ENCODE measurements around the gene SAMD3.
"Not testable (repeated sequence)": the region's sequence is repeated elsewhere in the genome, so short reads cannot be mapped to it uniquely, and the experiment has no call there.

Gene SAMD3

DNA sequence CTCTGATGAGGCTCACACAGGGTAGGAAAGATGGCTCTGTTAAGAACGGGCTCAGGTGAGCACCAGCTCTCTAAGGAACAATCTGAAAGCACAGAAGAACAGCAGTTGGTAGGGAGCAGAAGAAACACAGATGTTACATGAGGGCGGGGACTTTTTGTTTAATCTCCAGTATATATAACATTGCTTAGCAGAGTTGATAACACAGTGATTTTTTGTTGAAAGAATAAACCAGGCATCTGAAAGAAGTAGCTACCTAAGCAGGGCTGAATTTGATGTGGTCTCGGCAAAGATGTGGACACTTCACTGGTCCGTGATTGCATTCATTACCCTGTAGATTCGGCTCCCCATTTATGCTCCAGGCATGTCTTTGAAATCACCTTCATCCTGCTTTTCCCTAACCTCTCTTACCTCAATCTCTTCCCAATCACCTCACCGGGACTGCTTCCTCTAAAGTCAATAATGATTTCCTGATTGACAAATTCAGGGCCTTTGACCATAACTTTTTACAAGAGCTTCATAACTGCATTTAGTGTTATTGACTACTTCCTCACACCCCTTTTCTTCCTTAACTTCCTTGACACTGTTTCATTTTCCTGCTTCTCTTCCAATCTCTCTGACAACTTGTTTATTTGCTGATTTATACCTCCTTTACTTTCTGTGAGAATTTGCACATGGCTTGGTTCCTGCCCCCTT is 34.4 kb downstream of the SAMD3 start:
- no peak overlapping the region for H3K9ac ChIP-seq (ENCODE audit: low read depth, low read length)
- H3K36me3 ChIP-seq (ENCODE audit: insufficient read depth, low read length) = no peaks in the 10 kb centered on the region
- no peaks in the 10 kb centered on the region for H3K9me3 ChIP-seq (replicated peaks; ENCODE audit: low read length)
- H3K4me1 ChIP-seq (ENCODE audit: control insufficient read depth, insufficient read depth, low read length) = no peaks in the 10 kb centered on the region
- no peak overlapping the region for H3K4me2 ChIP-seq (ENCODE audit: low read length)
- no peaks in the 10 kb centered on the region for H3K27me3 ChIP-seq (ENCODE audit: control insufficient read depth, insufficient read depth, low read length)
- H3K4me3 ChIP-seq (ENCODE audit: low read length) = no peak overlapping the region

DNA sequence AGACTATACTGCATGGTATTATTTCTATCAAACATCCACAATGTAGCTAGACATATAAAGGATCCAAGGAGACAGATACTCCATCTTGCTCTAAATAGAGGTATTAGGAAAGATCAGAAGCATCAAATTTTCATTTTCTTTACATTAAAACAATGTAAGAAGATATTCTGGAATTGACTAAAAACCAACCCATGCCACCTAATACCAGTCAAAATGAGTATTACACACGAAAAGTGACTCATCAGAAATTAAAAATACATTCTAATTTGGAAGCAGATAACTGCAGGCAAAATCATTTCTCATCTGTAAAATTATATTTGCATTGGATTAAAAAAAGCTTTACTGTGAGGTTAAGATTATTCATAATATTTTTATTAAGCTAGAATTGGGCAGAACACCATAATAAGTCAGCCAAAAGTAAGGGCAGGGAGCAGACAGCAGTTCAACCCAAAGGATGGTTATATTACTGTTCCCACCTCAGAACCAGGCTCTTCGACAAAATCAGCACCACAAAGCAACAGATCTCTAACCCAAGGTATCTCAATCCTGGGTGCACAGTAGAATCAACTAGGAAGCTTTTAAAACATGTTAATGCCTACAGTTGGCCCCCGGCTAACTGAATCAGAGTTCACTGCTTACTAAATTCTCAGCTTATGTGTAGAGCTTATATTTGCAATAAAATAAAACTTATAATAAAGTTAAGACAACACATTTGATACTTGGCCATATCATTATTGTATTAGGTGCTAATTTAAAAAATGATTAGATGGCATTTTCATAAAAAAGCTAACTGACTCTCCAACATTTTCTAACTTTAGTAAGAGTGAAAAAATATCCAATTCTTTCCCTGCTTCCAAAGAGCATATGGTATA is 35.2 kb downstream of the SAMD3 start:
- no peak overlapping the region for H3K4me3 ChIP-seq (ENCODE audit: low read length)
- no peaks in the 10 kb centered on the region for H3K9me3 ChIP-seq (replicated peaks; ENCODE audit: low read length)
- H3K9ac ChIP-seq (ENCODE audit: low read depth, low read length) = no peak overlapping the region
- H3K4me2 ChIP-seq (ENCODE audit: low read length) = no peak overlapping the region
- no peaks in the 10 kb centered on the region for H3K4me1 ChIP-seq (ENCODE audit: control insufficient read depth, insufficient read depth, low read length)
- H3K36me3 ChIP-seq (ENCODE audit: insufficient read depth, low read length) = no peaks in the 10 kb centered on the region
- no peaks in the 10 kb centered on the region for H3K27me3 ChIP-seq (ENCODE audit: control insufficient read depth, insufficient read depth, low read length)

DNA sequence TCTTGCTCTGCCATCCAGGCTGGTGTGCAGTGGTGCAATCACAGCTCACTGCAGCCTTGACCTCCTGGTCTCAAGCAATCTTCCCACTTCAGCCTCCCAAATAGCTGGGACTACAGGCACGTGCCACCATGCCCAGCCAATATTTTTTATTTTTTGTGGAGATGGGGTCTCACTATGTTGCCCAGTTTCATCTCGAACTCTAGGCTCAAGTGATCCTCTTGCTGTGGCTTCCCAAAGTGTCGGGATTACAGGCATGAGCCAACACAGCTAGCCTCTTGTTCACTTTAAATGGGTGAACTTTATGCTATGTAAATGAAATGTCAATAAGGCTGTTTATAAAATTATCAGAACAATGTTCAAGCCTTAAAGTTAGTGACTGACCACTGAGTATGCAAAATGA is 37.1 kb downstream of the SAMD3 start:
- Histone ChIP-seq H3K4me3 (ENCODE audit: low read length) (no peak overlapping the region), H3K4me2 (ENCODE audit: low read length) (no peak overlapping the region), H3K27me3 (ENCODE audit: control insufficient read depth, insufficient read depth, low read length) (no peaks in the 10 kb centered on the region), H3K9me3 (replicated peaks; ENCODE audit: low read length) (no peaks in the 10 kb centered on the region), H3K4me1 (ENCODE audit: control insufficient read depth, insufficient read depth, low read length) (no peaks in the 10 kb centered on the region), H3K9ac (ENCODE audit: low read depth, low read length) (no peak overlapping the region), H3K36me3 (ENCODE audit: insufficient read depth, low read length) (no peaks in the 10 kb centered on the region)

DNA sequence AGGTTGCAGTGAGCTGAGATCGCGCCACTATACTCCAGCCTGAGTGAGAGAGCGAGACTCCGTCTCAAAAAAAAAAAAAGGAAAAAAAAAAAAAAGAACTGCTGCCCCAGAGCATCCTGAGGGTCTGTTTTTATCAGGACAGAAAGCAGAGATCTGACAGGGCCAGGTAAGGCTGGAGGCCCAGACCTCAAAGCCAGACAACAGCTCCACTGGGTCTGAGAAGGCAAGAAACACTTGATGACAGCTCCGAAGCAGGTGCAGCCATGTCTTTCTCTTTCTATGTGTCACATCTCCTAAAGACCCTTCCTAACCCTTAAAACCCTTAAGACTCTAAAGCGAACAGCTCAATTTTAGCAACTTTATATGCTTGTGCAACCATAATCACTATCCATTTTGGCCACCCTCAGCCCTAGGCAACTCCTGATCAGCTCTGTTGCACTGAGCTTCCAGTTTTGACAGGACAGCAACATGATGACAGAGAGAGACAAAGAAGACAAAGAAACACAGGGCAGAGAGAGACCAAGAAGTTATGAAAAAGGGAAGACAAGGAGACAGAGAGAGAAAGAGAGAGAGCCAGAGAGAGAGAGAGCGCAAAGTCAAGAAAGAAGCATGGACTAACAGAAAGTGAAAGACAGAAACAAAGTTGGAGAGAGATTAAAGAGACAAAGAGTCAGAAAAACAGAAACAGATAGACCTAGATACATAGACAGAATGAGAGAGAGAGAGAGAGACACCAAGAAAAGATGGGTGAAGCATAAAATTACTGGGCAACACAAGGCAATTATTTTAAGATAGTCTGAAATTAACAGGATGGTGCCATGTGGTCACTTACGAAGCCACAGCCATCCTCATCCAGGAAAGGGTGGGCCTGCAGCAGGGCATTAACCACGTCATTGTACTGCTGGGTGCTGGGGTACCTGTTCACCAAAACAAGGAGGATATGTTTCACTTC is 39.2 kb downstream of the SAMD3 start:
- no peak overlapping the region for H3K4me3 ChIP-seq (ENCODE audit: low read length)
- H3K36me3 ChIP-seq (ENCODE audit: insufficient read depth, low read length) = no peaks in the 10 kb centered on the region
- H3K4me2 ChIP-seq (ENCODE audit: low read length) = no peak overlapping the region
- H3K9me3 ChIP-seq (replicated peaks; ENCODE audit: low read length) = no peaks in the 10 kb centered on the region
- H3K4me1 ChIP-seq (ENCODE audit: control insufficient read depth, insufficient read depth, low read length) = peaks cover 6% of the 10 kb centered on the region
- H3K27me3 ChIP-seq (ENCODE audit: control insufficient read depth, insufficient read depth, low read length) = no peaks in the 10 kb centered on the region
- H3K9ac ChIP-seq (ENCODE audit: low read depth, low read length) = no peak overlapping the region

DNA sequence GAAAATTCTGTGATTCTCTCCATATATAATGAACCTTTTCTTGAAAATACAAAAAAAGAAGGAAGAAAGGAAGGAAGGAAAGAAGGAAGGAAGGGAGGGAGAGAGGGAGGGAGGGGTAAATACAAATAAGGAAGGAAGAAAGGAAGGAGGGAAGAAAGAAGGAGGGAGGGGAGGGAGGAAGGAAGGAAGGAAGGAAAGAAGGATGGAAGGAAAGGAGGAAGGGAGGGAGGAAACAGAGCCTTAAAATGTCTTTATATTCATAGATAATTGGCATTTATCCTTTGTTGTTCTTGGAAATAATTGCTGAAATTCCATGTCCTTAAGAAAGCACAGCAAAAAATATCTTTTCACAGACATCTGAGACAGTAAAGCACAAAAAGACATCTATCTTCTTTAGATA is 40.3 kb downstream of the SAMD3 start:
- H3K4me3 ChIP-seq (ENCODE audit: low read length) = no peak overlapping the region

DNA sequence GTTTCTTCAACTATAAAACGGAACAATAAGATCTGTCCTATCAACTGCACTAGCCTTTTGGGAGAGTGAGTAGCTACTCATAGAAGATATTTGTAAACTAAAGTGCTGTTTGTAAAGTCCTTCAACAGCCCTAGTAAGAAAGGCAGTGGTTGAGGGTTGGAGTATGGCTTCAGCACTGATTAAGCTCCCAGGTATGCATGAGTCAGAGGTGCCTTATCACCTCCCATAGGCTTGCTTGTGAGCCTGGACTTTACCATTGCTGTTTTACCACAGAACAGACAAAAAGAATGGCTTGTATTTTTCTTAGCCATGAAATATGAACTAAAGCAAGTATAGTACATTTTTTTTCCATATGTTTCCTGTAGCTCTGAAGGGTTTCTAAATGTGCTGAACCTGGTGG is 44.1 kb downstream of the SAMD3 start:
- peaks cover 10% of the 10 kb centered on the region for H3K4me1 ChIP-seq (ENCODE audit: control insufficient read depth, insufficient read depth, low read length)

More for the DNA sequence above, 40.3 kb downstream of the SAMD3 start:
- Histone ChIP-seq H3K36me3 (ENCODE audit: insufficient read depth, low read length) (no peaks in the 10 kb centered on the region), H3K27me3 (ENCODE audit: control insufficient read depth, insufficient read depth, low read length) (no peaks in the 10 kb centered on the region), H3K4me1 (ENCODE audit: control insufficient read depth, insufficient read depth, low read length) (peaks cover 10% of the 10 kb centered on the region), H3K9ac (ENCODE audit: low read depth, low read length) (no peak overlapping the region), H3K4me2 (ENCODE audit: low read length) (no peak overlapping the region), H3K9me3 (replicated peaks; ENCODE audit: low read length) (no peaks in the 10 kb centered on the region)

DNA sequence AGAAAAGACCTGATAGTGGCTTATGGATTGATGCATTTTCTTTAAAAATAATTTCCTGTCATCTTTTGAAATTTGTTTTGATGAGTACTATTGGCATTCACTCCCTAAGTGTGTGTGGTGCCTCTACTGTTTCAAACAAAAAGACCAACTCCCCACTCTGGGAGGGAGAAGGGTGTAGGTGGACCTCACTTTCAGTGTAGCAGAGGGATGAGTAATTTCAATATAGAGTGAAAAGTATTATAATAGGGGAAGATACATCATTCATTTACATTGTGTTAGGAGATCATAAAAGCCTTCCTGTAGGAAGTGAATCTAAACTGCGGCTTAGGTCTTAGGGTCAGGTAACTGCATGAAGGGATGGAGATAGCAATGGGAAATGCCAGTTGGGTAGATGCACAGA is 46.4 kb downstream of the SAMD3 start:
- Histone ChIP-seq H3K4me3 (ENCODE audit: low read length) (no peak overlapping the region), H3K4me2 (ENCODE audit: low read length) (no peak overlapping the region), H3K36me3 (ENCODE audit: insufficient read depth, low read length) (no peaks in the 10 kb centered on the region), H3K4me1 (ENCODE audit: control insufficient read depth, insufficient read depth, low read length) (peaks cover 10% of the 10 kb centered on the region), H3K9me3 (replicated peaks; ENCODE audit: low read length) (no peaks in the 10 kb centered on the region), H3K27me3 (ENCODE audit: control insufficient read depth, insufficient read depth, low read length) (no peaks in the 10 kb centered on the region), H3K9ac (ENCODE audit: low read depth, low read length) (no peak overlapping the region)

More for the DNA sequence above, 44.1 kb downstream of the SAMD3 start:
- Histone ChIP-seq H3K9ac (ENCODE audit: low read depth, low read length) (no peak overlapping the region), H3K4me2 (ENCODE audit: low read length) (no peak overlapping the region), H3K27me3 (ENCODE audit: control insufficient read depth, insufficient read depth, low read length) (no peaks in the 10 kb centered on the region), H3K4me3 (ENCODE audit: low read length) (no peak overlapping the region), H3K36me3 (ENCODE audit: insufficient read depth, low read length) (no peaks in the 10 kb centered on the region), H3K9me3 (replicated peaks; ENCODE audit: low read length) (no peaks in the 10 kb centered on the region)

DNA sequence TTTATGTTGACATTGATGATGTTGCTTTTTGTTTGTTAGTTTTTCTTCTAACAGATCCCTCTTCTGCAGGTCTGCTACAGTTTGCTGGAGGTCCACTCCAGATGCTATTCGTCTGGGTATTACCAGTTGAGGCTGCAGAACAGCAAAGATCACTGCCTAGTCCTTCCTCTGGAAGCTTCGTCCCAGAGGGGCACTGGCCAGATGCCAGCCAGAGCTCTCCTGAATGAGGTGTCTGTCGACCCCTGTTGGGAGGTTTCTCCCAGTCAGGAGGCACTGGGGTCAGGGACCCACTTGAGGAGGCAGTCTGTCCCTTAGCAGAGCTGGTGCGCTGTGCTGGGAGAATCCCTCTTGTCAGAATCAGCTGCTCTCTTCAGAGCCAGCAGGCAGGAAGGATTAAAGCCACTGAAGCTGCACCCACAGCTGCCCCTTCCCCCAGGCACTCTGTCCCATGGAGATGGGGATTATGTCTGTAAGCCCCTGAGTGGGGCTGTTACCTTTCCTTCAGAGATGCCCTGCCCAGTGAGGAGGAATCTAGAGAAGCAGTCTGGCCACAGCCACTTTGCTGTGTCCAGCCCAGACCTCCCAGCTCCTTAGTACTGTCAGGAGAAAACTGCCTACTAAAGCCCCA is 49.3 kb downstream of the SAMD3 start:
- not testable (repeated sequence) for H3K9me3 ChIP-seq (replicated peaks; ENCODE audit: low read length); H3K27me3 ChIP-seq (ENCODE audit: control insufficient read depth, insufficient read depth, low read length); H3K4me1 ChIP-seq (ENCODE audit: control insufficient read depth, insufficient read depth, low read length); H3K9ac ChIP-seq (ENCODE audit: low read depth, low read length); H3K4me2 ChIP-seq (ENCODE audit: low read length); H3K36me3 ChIP-seq (ENCODE audit: insufficient read depth, low read length); H3K4me3 ChIP-seq (ENCODE audit: low read length)

DNA sequence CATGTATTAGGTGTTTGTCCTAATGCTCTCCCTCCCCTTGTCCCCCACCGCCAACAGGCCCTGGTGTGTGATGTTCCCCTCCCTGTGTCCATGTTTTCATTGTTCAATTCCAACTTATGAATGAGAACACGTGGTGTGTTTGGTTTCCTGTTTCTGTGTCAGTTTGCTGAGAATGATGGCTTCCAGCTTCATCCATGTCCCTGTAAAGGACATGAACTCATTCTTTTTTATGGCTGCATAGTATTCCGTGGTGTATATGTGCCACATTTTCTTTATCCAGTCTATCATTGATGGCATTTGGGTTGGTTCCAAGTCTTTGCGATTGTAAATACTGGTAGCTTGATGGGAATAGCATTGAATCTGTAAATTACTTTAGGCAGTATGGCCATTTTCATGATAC is 52.6 kb downstream of the SAMD3 start:
- H3K27me3 ChIP-seq (ENCODE audit: control insufficient read depth, insufficient read depth, low read length); H3K9ac ChIP-seq (ENCODE audit: low read depth, low read length); H3K4me3 ChIP-seq (ENCODE audit: low read length); H3K4me2 ChIP-seq (ENCODE audit: low read length); H3K36me3 ChIP-seq (ENCODE audit: insufficient read depth, low read length); H3K9me3 ChIP-seq (replicated peaks; ENCODE audit: low read length); H3K4me1 ChIP-seq (ENCODE audit: control insufficient read depth, insufficient read depth, low read length): not testable (repeated sequence)

DNA sequence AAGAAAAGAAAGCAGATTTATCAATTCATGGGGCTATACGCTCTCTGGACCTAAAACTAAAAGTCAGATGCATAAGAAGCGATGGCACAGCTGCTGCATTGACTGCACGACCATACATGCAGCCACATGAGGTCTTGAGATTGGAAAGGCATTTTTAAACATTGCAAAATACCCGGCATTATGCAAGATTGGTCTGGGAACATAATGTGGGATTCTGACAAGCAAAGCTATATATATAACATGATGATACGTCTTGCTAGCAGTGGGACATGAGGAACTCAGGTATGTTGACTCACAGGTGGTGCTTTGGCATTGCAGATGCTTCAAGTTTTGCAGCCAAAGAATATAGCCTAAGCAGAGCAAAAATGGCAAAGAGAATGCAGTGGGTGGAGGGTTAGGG is 55.1 kb downstream of the SAMD3 start:
- Histone ChIP-seq H3K9ac (ENCODE audit: low read depth, low read length) (no peak overlapping the region), H3K4me2 (ENCODE audit: low read length) (no peak overlapping the region), H3K4me3 (ENCODE audit: low read length) (no peak overlapping the region), H3K4me1 (ENCODE audit: control insufficient read depth, insufficient read depth, low read length) (no peaks in the 10 kb centered on the region), H3K9me3 (replicated peaks; ENCODE audit: low read length) (no peaks in the 10 kb centered on the region), H3K36me3 (ENCODE audit: insufficient read depth, low read length) (no peaks in the 10 kb centered on the region), H3K27me3 (ENCODE audit: control insufficient read depth, insufficient read depth, low read length) (peaks cover 10% of the 10 kb centered on the region)

DNA sequence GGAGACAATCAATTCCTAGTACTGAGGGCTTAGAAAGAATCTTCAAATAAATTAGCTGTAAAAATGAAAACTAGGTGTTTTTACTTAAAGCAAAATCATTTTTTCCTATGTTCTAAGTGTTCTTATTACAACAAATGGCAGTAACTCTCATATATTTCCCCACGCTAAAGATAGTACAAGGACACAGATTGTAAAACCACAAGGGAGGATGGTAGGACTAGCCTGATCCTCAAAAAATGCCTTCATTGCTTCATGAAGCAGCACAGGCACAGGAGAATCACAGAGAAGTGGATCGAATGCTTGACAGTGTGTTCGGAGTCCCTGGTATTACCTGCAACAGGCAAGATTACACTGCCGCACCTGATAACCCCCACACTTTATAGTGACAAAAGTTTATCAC is 58.5 kb downstream of the SAMD3 start:
- Histone ChIP-seq H3K36me3 (ENCODE audit: insufficient read depth, low read length) (no peaks in the 10 kb centered on the region), H3K4me2 (ENCODE audit: low read length) (no peak overlapping the region), H3K9ac (ENCODE audit: low read depth, low read length) (no peak overlapping the region), H3K27me3 (ENCODE audit: control insufficient read depth, insufficient read depth, low read length) (peaks cover 10% of the 10 kb centered on the region), H3K4me1 (ENCODE audit: control insufficient read depth, insufficient read depth, low read length) (no peaks in the 10 kb centered on the region), H3K4me3 (ENCODE audit: low read length) (no peak overlapping the region), H3K9me3 (replicated peaks; ENCODE audit: low read length) (no peaks in the 10 kb centered on the region)

Data from skeletal muscle satellite cell (primary cell).